GM12864 (cell line): ENCODE measurements around the gene NFKBIB.
"Not testable (repeated sequence)": the region's sequence is repeated elsewhere in the genome, so short reads cannot be mapped to it uniquely, and the experiment has no call there.

Source experiments
- DNase-seq: peaks from one replicate; pipeline ENCODE4 v3.0.0-alpha.2; 2011; ENCODE audit warnings: low read depth
- H3K4me3 ChIP-seq: 2 replicates; pipeline ENCODE4 v1.5.1; 2011; ENCODE audit warnings: mild to moderate bottlenecking, low read depth, low read length, control low read depth
- CTCF ChIP-seq: IDR thresholded peaks from 2 replicates; pipeline ENCODE4 v1.5.1; 2011; ENCODE audit warnings: low read depth, mild to moderate bottlenecking, moderate library complexity, low read length, control low read depth, inconsistent platforms; ENCODE audit errors: missing control alignments

The NFKBIB gene

DNA sequence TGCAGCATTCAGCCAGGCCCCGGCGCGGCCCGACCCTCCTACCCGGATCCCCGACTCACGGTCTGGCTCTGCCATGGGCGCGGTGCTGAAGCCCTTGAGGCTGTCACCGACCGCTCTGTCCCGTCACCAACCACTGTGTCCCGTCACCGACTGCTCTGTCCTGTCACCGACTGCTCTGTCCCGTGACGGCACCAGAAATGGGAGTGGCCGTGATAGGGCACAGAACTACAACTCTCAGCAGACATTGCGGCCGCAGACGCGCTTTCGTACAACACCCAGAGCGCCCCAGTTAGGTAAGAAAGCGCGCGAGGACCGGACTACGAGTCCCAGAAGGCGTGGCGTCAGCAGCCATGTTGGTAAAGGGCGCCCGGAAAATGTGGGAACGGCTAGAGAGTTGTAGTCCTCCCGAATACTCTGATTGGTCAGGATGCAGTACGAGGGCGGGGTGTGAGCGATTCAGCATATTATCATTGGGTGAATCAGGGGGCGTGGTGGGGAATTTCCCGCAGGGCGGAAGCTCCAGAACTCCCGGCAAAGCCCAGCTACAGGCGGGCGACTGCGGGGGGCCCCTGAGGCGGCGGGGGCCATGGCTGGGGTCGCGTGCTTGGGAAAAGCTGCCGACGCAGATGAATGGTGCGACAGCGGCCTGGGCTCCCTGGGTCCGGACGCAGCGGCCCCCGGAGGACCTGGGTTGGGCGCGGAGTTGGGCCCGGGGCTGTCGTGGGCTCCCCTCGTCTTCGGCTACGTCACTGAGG lies at the start of gene NFKBIB, which contains the start of gene SIRT2:
NFKBIB (plus strand) TSS at position 523 of the 755 bp plus-strand sequence; CDS start at position 587, 64 bp downstream.
SIRT2 (minus strand) TSS at position 172 of the 755 bp plus-strand sequence; CDS start at position 75, 97 bp downstream.
- peak; percentile 99 for DNase-seq
- no peak for TF ChIP-seq CTCF
- H3K4me3 ChIP-seq, result peak within 1 kb of the TSS; percentile 70

- peak; percentile 100 for DNase-seq
These were observed 49.3 kb upstream of the NFKBIB start for GRCh38 chr19:38850436-38850975.

DNA sequence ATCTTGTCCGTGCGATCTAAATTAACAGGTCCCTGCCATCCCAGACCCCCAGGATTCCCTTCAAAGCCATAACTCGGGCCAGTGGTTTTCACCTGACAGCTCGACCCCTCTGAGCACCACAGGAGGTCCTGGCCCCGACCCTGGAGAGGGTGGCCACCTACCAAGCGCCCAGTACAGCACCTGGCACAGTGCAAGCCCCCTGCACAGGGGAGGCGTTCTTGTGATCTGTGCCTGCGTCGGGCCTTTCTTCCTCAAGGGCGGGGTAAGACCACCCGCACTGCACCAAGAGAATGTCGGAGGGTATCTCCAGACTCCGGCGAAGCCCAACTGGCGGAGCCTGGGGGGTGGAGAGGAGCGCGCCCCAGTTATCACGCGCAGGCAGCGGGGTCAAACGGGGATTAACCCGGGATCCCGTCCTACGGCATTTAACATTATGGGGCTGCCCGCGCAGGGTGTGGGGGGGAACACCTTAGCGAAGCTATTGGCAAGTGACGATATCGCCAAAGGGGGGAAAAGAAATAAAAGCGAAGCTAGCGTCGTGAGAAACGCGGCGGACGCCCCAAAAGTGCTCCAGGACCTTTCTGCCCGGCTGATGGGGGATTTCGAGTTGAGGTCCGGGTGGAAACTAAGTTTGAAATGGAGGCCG lies 48.7 kb upstream of the NFKBIB start:
- TF ChIP-seq CTCF, result no peak
- peak overlapping the region; percentile 89 for H3K4me3 ChIP-seq
- no peak for DNase-seq

More at GRCh38 chr19:38850436-38850975, 49.3 kb upstream of the NFKBIB start:
- H3K4me3 ChIP-seq, result peak overlapping the region; percentile 89
- TF ChIP-seq CTCF, result peak; percentile 7

DNA sequence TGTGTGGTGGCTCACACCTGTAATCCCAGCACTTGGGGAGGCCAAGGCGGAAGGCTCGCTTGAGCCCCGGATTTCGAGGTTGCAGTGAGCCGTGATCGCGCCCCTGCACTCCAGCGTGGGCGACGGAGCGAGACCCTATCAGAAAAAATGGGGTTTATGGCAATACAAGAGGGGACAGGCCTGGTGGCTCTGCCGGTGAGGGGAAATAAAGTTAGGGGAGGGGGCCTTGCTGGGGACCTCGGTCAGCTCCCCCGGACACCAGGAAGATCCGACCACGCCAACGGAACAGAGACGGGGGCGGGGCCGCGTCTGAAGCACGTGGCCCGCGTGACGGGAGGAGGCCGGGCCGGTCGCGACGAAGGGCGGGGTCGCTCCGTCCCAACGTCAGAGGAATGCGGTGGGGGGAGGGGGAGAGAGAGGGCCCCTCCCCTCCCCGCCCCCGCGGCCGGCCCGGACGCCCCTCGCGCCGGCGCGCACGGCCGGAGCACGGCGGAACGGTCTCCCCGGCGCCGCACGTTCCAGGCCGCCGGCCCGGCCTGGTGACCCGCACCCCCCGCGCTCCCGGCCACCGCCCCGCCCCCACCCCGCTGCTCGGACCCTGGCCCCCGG lies 48.0 kb upstream of the NFKBIB start:
- no peak for DNase-seq
- peak overlapping the region; percentile 89 for H3K4me3 ChIP-seq
- no peak for TF ChIP-seq CTCF

- TF ChIP-seq CTCF, result no peak
- no peak for DNase-seq
These were observed 47.3 kb upstream of the NFKBIB start for GRCh38 chr19:38852231-38853044.

DNA sequence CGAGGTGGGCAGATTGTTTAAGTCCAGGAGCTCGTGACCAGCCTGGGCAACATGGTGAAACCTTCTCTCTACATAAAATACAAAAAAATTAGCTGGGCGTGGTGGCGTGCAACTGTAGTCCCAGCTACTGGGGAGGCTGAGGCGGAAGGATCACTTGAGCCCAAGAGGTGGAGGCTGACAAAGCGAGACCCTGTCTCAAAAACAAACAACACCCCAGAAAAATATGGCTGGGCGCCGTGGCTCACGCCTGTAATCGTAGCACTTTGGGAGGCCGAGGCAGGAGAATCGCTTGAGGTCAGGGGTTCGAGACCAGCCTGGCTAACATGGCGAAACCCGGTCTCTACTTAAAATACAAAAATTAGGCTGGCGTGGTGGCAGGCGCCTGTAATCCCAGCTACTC lies 46.6 kb upstream of the NFKBIB start:
- DNase-seq, result no peak
- peak overlapping the region; percentile 89 for H3K4me3 ChIP-seq

More at GRCh38 chr19:38852231-38853044, 47.3 kb upstream of the NFKBIB start:
- H3K4me3 ChIP-seq, result peak overlapping the region; percentile 89

GRCh38 chr19:38854961-38855360 lies 44.8 kb upstream of the NFKBIB start:
- H3K4me3 ChIP-seq, DNase-seq: not testable (repeated sequence)

More for the DNA sequence above, 46.6 kb upstream of the NFKBIB start:
- TF ChIP-seq CTCF, result no peak

- DNase-seq, H3K4me3 ChIP-seq: not testable (repeated sequence)
These were observed 44.0 kb upstream of the NFKBIB start for GRCh38 chr19:38855751-38856150.
